Endothelial cell of umbilical vein (primary cell): Measurements from ENCODE around the gene CFAP43. TPM values are rescaled to one million over a fixed set of nuclear protein-coding genes. Genes with fewer than 3 reads are reported as not detected.

Source experiments
- BruUV-seq: library from RNA; stranded (reverse); fragments of 400-500 nt; replicated peaks from 2 replicates; lab custom pipeline; 2021; lab: Mats Ljungman, UMichigan
- CTCF ChIA-PET: fragments of 300-600, 350-600 bp; sonication (Branson Sonifier 250); formaldehyde crosslinking; loops from one replicate; lab custom pipeline; 2021; ENCODE audit warnings: antibody characterized with exemption, inconsistent platforms; lab: Charles Lee
- POLR2A ChIA-PET: fragments of 300-600, 350-600 bp; sonication (Branson Sonifier 250); formaldehyde crosslinking; loops from one replicate; lab custom pipeline; 2021; ENCODE audit warnings: antibody characterized with exemption, inconsistent platforms; lab: Charles Lee
- DNase-seq: peaks from one replicate; pipeline ENCODE4 v3.0.0-alpha.2; 2011; ENCODE audit warnings: low read depth, low spot score
- FAIRE-seq: peaks from 2 replicates; lab custom pipeline; 2011; peaks lifted over from hg19 to GRCh38; lab: Jason Lieb, UNC
- H2AFZ ChIP-seq: 2 replicates; pipeline ENCODE4 v1.6.0; 2012; ENCODE audit warnings: low read depth, low read length, control low read depth, inconsistent platforms
- H3K27ac ChIP-seq: 2 replicates; pipeline ENCODE4 v1.5.1; 2011; ENCODE audit warnings: low read depth, mild to moderate bottlenecking, control low read depth, low read length, moderate library complexity; ENCODE audit not compliant: insufficient read depth
- H3K27me3 ChIP-seq, 2 experiments: 2 replicates each; pipeline versions ENCODE4 v1.6.0 to v1.6.1; 2011; ENCODE audit warnings: low read length in 2 of 2, mixed read lengths in 1 of 2; ENCODE audit not compliant: control insufficient read depth in 2 of 2, insufficient read depth in 2 of 2
- H3K36me3 ChIP-seq, 2 experiments: 2 replicates in 1 of 2; 3 replicates in 1 of 2; pipeline ENCODE4 v1.5.1; 2011; ENCODE audit warnings: low read length in 2 of 2, mild to moderate bottlenecking in 1 of 2, moderate library complexity in 1 of 2; ENCODE audit not compliant: control insufficient read depth in 2 of 2, insufficient read depth in 2 of 2; ENCODE audit errors: extremely low read depth in 1 of 2
- H3K4me1 ChIP-seq: 3 replicates; pipeline ENCODE4 v1.5.1; 2011; ENCODE audit warnings: mild to moderate bottlenecking, low read length; ENCODE audit not compliant: control insufficient read depth, insufficient read depth; ENCODE audit errors: extremely low read depth
- H3K4me2 ChIP-seq: 2 replicates; pipeline ENCODE4 v1.6.1; 2011; ENCODE audit warnings: low read length, control low read depth, mixed read lengths; ENCODE audit not compliant: insufficient read depth
- H3K4me3 ChIP-seq, 3 experiments: fragments of 200-600 bp in 1 of 3; sonication (generic), shearing (Covaris generic) in 1 of 3; replicated peaks in 1 of 3; 2 replicates each; pipeline ENCODE4 v1.5.1; 2011 to 2016; ENCODE audit warnings: control low read depth in 3 of 3, low read length in 3 of 3, mild to moderate bottlenecking in 2 of 3, inconsistent platforms in 1 of 3, low read depth in 1 of 3, moderate library complexity in 1 of 3; ENCODE audit not compliant: insufficient read depth in 1 of 3
- H3K79me2 ChIP-seq: 2 replicates; pipeline ENCODE4 v1.6.0; 2012; ENCODE audit warnings: low read length, inconsistent platforms; ENCODE audit not compliant: control insufficient read depth, insufficient read depth
- H3K9ac ChIP-seq: replicated peaks from 2 replicates; pipeline ENCODE3; 2011; ENCODE audit warnings: low read length, control low read depth; ENCODE audit not compliant: insufficient read depth; ENCODE audit errors: extremely low read depth
- H3K9me1 ChIP-seq: replicated peaks from 3 replicates; pipeline ENCODE4 v1.6.0; 2011; ENCODE audit warnings: mild to moderate bottlenecking, low read length; ENCODE audit not compliant: control insufficient read depth, insufficient read depth; ENCODE audit errors: extremely low read depth
- H3K9me3 ChIP-seq: replicated peaks from 2 replicates; pipeline ENCODE4 v1.5.1; 2012; ENCODE audit warnings: low read length, inconsistent platforms; ENCODE audit not compliant: control insufficient read depth, insufficient read depth
- H4K20me1 ChIP-seq: replicated peaks from 2 replicates; pipeline ENCODE3; 2011; ENCODE audit warnings: mild to moderate bottlenecking, low read length; ENCODE audit not compliant: control insufficient read depth, insufficient read depth; ENCODE audit errors: extremely low read depth
- CTCF ChIP-seq, 2 donors: IDR thresholded peaks; 1 replicate in 1 of 2; 2 replicates in 1 of 2; pipeline ENCODE4 v1.5.1; 2011; ENCODE audit warnings: low read length in 2 of 2, mild to moderate bottlenecking in 2 of 2, moderate library complexity in 2 of 2, control low read depth in 1 of 2, inconsistent platforms in 1 of 2, low read depth in 1 of 2; ENCODE audit not compliant: insufficient read depth in 1 of 2; ENCODE audit errors: extremely low read depth in 1 of 2
- FOS ChIP-seq: IDR thresholded peaks from 2 replicates; pipeline ENCODE4 v1.6.1; 2011; ENCODE audit warnings: mild to moderate bottlenecking, low read length, moderate library complexity, borderline replicate concordance; ENCODE audit not compliant: insufficient read depth
- GATA2 ChIP-seq: IDR thresholded peaks from 2 replicates; pipeline ENCODE4 v1.7.0; 2011; ENCODE audit warnings: low read depth, mild to moderate bottlenecking, moderate library complexity, mixed read lengths, low read length; ENCODE audit not compliant: insufficient read length, insufficient read depth
- MAX ChIP-seq: IDR thresholded peaks from 2 replicates; pipeline ENCODE4 v1.6.1; 2011; ENCODE audit not compliant: insufficient read depth, insufficient read length
- MYC ChIP-seq: IDR thresholded peaks from one replicate; pipeline ENCODE4 v1.6.1; 2011; ENCODE audit warnings: mild to moderate bottlenecking, low read depth, low read length
- POLR2A ChIP-seq: IDR thresholded peaks from 2 replicates; pipeline ENCODE4 v1.6.1; 2012; ENCODE audit warnings: low read depth, mild to moderate bottlenecking, control low read depth, low read length
- POLR2AphosphoS5 ChIP-seq: IDR thresholded peaks from 2 replicates; pipeline ENCODE4 v1.6.1; 2012; ENCODE audit warnings: low read depth, mild to moderate bottlenecking, control low read depth, low read length, moderate library complexity; ENCODE audit not compliant: insufficient read depth
- dilution Hi-C: fragments of 300-500 bp; cut with MboI; formaldehyde crosslinking; loops from one replicate; pipeline ENCODE4 v1.15.0; 2019; ENCODE audit warnings: low sequenced_read_pairs; ENCODE audit not compliant: extremely low pct_ligation_motif_present
- intact Hi-C: fragments of 100-400 bp; cut with micrococcal nuclease; formaldehyde crosslinking; loops from one replicate; pipeline ENCODE4 v1.10.0; 2022
- polyA plus RNA-seq, 4 experiments: library from polyadenylated mRNA; depleted of rRNA in 3 of 4; stranded (reverse) in 3 of 4; unstranded in 1 of 4; fragments of >200 nt; gene quantifications; 2 replicates each; pipeline versions ENCODE4 v1.2.1 to v1.2.3, GENCODE V29; 2011 to 2012; ENCODE audit warnings: missing spikeins in 1 of 4
- total RNA-seq: library from RNA; stranded (reverse); gene quantifications from 2 replicates; pipeline ENCODE4 v1.2.3, GENCODE V29; 2021

Gene CFAP43
- total and polyA plus RNA-seq, 2 donors (not counting 3 experiments of a cell fraction or from before 2014, with no cell fraction given): 0.04 TPM; not detected in 1

GRCh38 chr10:104276192-104276591, 44.0 kb upstream of the CFAP43 start:
- no peak overlapping the region for H3K4me2 ChIP-seq
- peaks cover 0 to 11% of the 10 kb centered on the region in 2 experiments for H3K27me3 ChIP-seq
- dilution Hi-C loops: no loop called here
- BruUV-seq: no TSS peak
- CTCF ChIA-PET: interaction anchor here (1.1 to 4.9 kb wide), 11 partner anchors 9 to 231 kb away, joined by 3 to 79 read pairs (median 21); partner anchors contain the start of gene CFAP58
- no peaks in the 10 kb centered on the region for H4K20me1 ChIP-seq
- no peaks in the 10 kb centered on the region for H3K36me3 ChIP-seq
- no peak for FAIRE-seq
- no peak overlapping the region for H2AFZ ChIP-seq
- H3K4me3 ChIP-seq: no peak overlapping the region
- H3K9me3 ChIP-seq: no peaks in the 10 kb centered on the region
- H3K9ac ChIP-seq: no peak overlapping the region
- H3K27ac ChIP-seq: no peak overlapping the region
- H3K79me2 ChIP-seq: no peaks in the 10 kb centered on the region
- intact Hi-C loops: no loop called here
- POLR2A ChIA-PET: no interaction called here
- TF ChIP-seq MYC (no peak), MAX (no peak)
- no peak for DNase-seq
- no peaks in the 10 kb centered on the region for H3K4me1 ChIP-seq
- no peaks in the 10 kb centered on the region for H3K9me1 ChIP-seq

- no peaks in the 10 kb centered on the region for H3K9me3 ChIP-seq
- BruUV-seq: no TSS peak
- no peaks in the 10 kb centered on the region for H4K20me1 ChIP-seq
- no peak overlapping the region for H3K9ac ChIP-seq
- no peak overlapping the region for H3K27ac ChIP-seq
- no peaks in the 10 kb centered on the region for H3K4me1 ChIP-seq
- H3K4me3 ChIP-seq: no peak overlapping the region
- peak overlapping the region; percentile 7 for H2AFZ ChIP-seq
- FAIRE-seq (no peak), DNase-seq (peak; percentile 50)
- no peaks in the 10 kb centered on the region for H3K9me1 ChIP-seq
- POLR2A ChIA-PET: no interaction called here
- intact Hi-C loops (loop anchor here (1.0 kb wide), 2 partner anchors 75 to 230 kb away; no protein-coding TSS in a partner anchor), dilution Hi-C loops (no loop called here)
- TF ChIP-seq FOS (no peak), POLR2AphosphoS5 (no peak), GATA2 (no peak), POLR2A (no peak), CTCF (IDR thresholded peaks at IDR 0.05; ENCODE audit: extremely low read depth in 1 of 2, insufficient read depth in 1 of 2, low read depth in 1 of 2, low read length in 2 of 2) (peak; percentile 88 to 96)
- H3K27me3 ChIP-seq: peaks cover 0 to 6% of the 10 kb centered on the region in 2 experiments
- H3K4me2 ChIP-seq: no peak overlapping the region
- CTCF ChIA-PET: interaction anchor here (0.7 to 4.9 kb wide), 39 partner anchors 8 to 394 kb away, joined by 3 to 79 read pairs (median 5); partner anchors contain the start of genes CFAP58, GSTO1, ITPRIP and SFR1
- no peaks in the 10 kb centered on the region for H3K79me2 ChIP-seq
- H3K36me3 ChIP-seq: no peaks in the 10 kb centered on the region
These were observed 42.9 kb upstream of the CFAP43 start for GRCh38 chr10:104274762-104275721.
